CD4-positive, alpha-beta T cell treated with Interleukin-2 at 100 ng/mL for 4 hours (primary cell): ENCODE results near the gene PCBP4.

Source experiments
- DNase-seq: peaks from one replicate; pipeline ENCODE4 v3.0.0-alpha.2; 2020; ENCODE audit warnings: low spot score

The PCBP4 gene

GRCh38 chr3:51967384-51968169 lies at the start of gene PCBP4:
Gene PCBP4 (minus strand): TSS chr3:51967454. CDS start chr3:51961240, 6,214 bp downstream.
- peak; percentile 27 for DNase-seq

- DNase-seq: no peak
Observed at GRCh38 chr3:52015438-52016228, 48.4 kb upstream of the PCBP4 start.

- no peak for DNase-seq
Observed at GRCh38 chr3:52014613-52015012, 47.4 kb upstream of the PCBP4 start.

- DNase-seq: no peak
Observed at GRCh38 chr3:52013802-52014598, 46.7 kb upstream of the PCBP4 start.

GRCh38 chr3:52012699-52013098 lies 45.4 kb upstream of the PCBP4 start:
- DNase-seq: no peak

- DNase-seq: no peak
Observed at GRCh38 chr3:52010431-52010830, 43.2 kb upstream of the PCBP4 start.

- no peak for DNase-seq
Observed at GRCh38 chr3:52007291-52007690, 40.0 kb upstream of the PCBP4 start.

DNA sequence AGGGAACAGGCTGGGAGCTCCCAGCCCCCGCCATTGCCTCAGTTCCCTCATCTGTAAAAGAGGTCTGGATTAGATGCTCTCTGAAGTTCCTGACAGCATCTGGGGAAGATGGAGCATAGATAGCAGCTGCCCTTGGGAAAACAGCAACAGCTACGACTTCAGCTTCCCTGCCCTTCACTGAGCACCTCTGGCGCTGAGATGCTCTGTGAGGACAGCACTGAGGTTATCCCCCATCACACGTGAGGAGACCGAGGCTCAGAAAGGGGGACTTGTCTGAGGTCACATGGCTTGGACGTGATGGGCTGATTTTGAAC lies 39.5 kb upstream of the PCBP4 start:
- DNase-seq: no peak

DNA sequence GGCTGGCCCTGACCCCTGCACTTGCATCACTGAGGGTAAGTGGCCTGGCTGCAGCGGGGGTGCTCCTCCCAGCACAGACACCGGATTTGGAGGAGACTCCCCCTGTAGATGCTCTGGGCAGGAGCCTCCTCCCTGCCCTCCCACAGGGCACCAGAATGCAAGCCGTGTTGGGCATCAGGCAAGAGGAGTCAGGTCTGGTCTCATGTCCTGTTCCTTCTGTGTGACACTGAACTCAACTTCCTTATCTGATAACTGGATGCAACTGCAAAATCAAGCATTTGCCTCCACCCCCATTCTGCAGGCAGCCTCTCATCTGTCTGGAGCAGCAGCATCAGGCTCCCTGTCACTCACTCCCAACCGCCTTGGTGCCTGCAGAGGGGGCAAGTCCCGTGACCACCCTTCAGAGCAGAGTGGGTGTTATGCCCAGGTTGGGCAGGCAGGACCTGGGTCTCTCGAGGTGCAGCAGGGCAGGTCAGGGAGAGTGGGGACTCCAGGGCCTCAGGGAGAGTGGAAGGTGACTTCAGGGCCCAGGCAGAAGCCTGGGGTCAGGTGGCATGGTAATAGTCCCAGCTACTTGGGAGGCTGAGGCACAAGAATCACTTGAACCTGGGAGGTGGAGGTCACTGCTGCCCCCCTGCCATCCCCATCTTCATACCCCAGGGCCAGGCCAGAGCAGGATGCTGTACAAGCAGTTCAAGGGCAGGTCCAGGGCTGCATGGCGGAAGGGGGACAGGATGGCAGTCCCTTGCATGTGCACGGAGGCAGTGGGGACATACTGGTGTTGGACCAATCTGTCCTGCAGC lies 39.0 kb upstream of the PCBP4 start:
- no peak for DNase-seq

DNA sequence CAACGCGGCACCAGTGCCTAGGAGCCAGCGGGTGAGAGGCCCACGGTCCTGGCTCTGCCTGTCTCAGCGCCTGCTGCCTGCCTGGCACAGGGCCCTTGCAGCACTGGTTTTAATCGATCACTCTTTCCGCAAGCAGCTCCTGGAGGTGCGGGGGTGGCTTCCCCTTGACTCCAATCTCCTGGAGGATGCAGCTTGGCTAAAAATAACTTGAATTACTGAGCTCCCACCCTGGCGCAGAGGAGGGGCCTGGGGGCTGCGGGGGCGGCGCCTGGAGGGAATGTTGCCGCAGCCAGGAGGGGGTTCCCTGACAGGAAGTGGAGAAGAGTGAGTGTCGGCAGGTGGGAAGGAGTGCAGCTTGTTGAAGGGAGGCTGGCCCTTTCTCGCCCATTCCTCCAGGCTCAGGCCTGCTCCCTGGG lies 38.3 kb upstream of the PCBP4 start:
- DNase-seq: no peak

GRCh38 chr3:52004906-52005395 lies 37.7 kb upstream of the PCBP4 start:
- DNase-seq: no peak

GRCh38 chr3:52004163-52004787 lies 37.0 kb upstream of the PCBP4 start:
- no peak for DNase-seq

- DNase-seq: no peak
Observed at GRCh38 chr3:52002748-52003147, 35.5 kb upstream of the PCBP4 start.

DNA sequence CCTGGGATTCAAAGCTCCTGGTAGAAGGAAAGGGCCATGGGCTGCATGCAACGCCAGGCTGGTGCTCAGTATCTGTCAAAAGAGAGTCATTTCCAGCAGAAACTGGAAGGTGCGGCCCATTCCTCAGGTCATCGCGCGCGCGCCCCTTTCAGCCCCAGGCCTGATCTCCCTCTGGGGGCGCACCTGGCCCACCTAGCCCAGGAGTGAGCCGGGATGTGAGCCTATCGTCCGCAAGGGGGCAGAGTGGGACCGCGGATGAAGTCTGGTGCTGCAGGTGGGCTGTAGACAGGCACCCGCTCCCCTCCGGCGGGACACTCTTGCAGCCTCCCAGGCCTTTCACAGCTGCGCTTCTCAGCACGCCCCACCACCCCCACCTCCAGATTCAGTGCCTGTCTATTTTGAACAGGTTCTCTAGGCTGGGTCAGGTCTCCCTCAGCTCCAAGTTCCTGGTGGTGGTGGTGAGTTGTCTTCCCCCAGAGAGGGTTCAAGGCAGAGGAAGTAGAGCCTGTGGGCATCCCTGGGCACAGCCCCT lies 34.3 kb upstream of the PCBP4 start:
- DNase-seq: peak; percentile 86

DNA sequence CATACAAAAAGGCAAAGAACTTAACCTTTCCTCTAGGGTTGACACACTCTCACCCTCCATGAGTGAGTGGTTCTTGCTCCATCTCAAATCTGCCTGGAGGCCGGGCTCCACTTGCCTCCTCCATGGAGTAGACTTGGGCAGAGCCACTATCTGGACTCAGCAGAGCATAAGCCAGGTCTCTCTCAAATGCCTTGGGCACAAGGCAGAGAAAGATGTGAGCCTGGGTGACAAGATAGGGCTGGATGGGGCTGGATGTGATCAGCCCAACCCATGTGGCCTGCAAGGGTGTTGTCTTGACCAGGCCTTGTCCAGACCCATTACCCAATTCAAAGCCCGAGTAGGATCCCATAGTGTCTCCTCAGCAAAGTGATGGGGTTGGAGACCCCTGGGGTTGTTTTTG lies 32.6 kb upstream of the PCBP4 start:
- no peak for DNase-seq

DNA sequence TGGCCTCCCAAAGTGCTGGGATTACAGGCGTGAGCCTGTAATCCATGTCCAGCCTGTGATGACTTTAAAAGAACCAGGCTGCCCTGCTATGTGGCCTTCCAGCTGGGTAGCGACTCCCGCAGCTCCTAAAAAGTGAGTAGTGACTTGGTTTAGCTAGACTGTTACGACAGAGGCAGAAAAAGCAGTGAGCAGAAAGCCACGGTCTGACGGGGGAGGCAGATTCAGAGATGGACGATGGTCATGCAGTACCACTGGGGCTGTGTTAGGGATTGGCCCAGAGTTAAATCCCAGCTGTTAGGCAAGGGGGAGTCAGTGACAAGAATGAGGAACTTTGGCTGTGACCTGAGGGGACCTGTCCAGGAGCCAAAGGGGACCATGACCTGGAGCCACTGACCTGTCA lies 31.5 kb upstream of the PCBP4 start:
- DNase-seq: no peak

- no peak for DNase-seq
Observed at GRCh38 chr3:51997935-51998596, 30.8 kb upstream of the PCBP4 start.

DNA sequence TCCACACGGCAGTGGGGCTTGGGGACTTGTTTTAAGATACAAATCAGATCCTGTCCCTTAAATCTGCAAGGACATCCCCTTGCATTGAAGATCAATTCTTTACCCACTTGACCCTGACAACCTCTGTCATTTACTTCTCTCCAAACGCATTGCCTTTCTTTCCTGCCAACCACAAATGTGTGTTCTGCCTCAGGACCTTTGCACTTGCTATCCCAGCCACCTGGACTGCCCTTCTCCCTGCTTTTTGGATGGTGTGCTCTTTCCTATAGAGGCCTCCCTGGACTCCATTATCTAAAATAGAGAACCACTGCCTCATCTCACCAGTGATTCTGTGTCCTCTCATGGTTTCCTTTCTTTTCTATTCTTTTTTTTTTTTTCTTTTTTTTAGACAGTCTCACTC lies 29.9 kb upstream of the PCBP4 start:
- DNase-seq: no peak

DNA sequence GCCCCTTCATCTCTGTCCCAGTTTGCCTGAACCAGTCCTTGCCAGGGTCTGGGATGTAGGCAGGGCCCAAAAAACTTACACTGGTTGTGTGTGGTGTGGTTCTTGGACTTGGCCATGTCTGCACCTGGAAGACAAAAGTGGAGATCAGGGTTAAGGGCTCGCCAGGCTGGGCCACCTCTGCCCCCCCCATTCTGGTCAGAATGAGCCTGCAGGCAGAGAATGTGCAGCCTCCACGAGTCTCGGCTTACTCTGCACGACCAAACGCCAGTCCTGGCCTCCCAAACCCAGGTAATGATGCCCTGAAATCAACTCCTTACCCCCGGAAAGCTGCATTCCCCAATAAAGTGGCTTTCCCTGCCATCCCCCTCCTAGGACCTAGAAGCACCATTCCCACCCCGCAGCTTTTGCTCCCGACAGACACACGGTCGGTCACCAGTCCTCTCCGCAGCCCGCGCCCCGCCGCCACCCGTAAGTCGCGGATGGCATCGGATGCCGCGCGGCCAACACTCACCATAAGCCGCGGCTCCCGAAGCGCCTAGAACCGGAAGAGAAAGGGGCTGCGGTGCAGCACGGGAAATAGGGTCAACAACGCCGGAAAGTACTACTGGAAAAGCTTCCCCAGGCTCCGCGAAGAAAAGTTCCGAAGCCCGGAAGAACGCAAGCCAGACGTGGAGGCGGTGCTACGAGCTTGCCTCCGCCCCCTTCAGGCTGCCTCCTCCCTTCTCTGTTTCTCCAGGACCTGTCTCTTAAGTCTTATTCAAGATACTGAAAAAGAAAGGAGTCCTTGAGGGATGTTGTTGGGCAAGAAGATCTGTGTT lies 28.3 kb upstream of the PCBP4 start, which contains the start of gene RPL29:
Gene RPL29 (minus strand): TSS at position 550 of the 818 bp plus-strand sequence. CDS start 434 bp downstream, at position 116.
- peak; percentile 95 for DNase-seq
